GM21423 (cell line): ENCODE measurements around the gene FOXF2.
"Not testable (repeated sequence)": the region's sequence is repeated elsewhere in the genome, so short reads cannot be mapped to it uniquely, and the experiment has no call there.

Experiments used
- ATAC-seq: cut with Tn5 transposase; IDR thresholded peaks from one replicate; pipeline ENCODE4 v1.9.1; 2021; ENCODE audit warnings: mild to moderate bottlenecking, moderate library complexity; ENCODE audit not compliant: unreplicated experiment

The FOXF2 gene

DNA sequence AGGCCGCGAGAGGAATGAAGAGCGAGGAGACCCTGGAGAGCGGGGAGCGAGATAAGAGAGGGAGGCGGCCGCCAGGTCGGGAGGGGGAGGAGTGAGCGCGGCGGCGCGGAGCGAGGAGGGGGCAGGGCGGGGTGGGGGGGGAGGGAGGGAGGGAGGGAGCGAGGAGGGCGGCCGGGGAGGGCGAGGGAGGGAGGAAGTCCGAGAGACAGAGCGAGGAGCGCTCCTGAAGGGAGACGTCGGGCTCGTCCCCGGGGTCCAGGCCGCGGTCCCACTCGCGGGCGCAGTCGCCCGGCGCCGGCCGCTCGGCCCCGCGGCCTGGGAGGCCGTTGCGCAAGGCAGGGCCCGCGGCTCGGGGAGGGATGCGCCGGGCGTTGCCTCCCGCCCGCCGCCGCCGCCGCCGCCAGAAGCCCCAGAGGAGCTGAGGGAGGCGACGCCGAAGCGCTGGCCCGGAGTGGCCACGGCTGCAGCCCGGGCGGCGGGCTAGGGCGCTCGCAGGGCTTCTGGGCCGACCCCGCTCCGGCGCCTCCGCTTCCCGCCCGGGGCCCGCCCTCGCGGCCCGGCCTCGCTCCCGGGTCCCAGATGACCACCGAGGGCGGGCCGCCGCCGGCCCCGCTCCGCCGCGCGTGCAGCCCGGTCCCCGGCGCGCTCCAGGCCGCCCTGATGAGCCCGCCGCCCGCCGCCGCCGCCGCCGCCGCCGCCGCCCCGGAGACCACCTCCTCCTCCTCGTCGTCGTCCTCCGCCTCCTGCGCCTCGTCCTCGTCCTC is at the start of gene FOXF2:
Gene FOXF2, plus strand, starts transcription at position 208 of the 764 bp plus-strand sequence. Its CDS starts 372 bp downstream, at position 580.
- ATAC-seq: no peak

DNA sequence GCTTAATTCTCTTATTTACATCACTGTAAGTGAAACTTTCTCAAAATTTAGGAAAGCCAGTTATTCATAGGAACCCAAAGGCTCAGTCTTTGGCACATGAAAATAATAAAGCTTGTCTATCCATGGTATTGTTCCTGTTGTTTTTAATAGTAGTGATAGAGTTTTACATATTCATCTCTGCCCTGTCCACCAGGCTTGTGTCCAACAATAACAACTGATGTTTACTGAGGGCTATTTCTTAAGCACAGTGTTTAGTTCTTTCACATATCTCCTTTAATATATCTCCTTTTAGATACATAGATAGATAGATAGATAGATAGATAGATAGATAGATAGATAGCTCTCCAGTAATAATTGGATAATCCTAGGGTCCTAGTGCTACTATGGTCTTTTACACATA is 43.3 kb upstream of the FOXF2 start:
- ATAC-seq: no peak

DNA sequence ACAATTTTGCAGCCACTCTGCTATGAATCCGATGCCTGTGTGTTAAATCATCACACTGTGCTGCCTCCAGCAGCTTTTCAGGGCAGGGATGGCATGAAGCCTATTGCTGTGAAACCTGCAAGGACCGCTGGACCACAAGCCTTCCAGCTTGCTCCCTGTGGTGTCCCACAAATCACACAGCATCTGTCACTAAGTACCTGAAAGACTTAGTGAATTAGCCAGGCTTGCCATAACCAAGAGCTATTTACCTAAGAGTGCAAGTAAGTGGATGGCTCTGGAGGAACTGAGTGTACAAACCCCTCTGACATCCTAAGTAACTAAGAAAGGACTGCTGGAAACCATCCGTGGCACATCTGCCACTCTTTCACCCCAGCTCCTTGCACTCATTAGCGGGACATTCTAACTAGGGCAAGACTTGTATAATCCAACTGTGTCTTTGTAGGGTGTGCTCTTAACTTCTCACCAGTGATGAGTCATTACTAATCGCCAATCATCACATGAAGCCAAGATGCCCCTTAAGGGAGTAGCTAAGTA is 42.8 kb upstream of the FOXF2 start:
- no peak for ATAC-seq

DNA sequence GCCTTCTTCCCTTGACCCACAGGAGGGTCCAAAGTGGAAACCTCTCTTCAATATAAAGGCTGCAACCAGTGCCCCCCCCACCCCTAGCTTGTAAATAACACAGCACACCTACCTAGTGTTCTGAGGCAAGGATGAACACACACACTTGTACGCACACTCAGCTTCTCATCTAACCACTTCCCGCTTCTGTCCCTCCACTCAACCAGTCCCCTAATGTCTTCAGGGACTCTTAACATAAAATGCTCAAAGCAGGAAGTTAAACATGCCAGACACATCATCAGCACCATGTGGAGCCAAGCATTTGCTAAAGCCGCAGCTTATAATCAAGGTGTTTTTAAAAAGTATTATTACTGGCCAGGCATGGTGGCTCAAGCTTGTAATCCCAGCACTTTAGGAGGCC is 42.2 kb upstream of the FOXF2 start:
- ATAC-seq: no peak

DNA sequence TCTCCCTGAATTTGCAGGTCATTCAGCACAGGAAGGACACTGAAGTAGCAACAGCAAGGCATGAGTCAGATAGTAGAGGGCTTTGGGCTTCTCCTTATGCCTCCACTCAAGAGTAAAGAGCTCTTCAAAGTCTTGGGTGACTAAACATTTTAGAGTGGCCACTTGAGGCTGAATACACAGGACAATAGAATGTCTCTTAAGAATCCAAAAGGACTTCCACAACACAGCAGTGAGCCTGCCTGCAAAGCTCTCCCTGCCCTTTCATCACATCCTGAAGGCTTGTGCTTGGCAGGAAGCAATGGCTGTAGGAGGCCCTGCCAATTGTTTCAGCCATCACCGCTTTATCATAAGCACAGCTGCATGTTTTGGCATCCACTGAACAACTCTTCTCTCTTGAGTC is 40.7 kb upstream of the FOXF2 start:
- no peak for ATAC-seq

DNA sequence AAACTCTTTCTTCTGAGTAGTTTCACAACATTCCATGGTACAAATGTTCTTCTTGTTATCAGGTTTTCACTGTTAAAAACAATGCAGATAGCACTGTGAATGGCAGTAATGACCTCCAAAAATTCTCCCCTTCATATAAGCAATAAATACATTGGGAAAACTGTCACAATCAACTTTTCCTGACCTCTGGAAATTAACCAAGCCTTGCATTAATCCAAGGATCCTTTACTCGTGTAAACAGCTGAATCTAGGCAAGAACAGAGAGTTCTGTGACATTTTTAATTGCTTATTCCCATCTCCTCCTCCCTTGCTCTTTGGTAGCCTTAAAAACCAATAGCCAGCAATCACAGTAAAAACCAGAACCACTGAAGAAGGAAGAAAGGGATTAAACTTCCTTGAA is 39.7 kb upstream of the FOXF2 start:
- no peak for ATAC-seq

DNA sequence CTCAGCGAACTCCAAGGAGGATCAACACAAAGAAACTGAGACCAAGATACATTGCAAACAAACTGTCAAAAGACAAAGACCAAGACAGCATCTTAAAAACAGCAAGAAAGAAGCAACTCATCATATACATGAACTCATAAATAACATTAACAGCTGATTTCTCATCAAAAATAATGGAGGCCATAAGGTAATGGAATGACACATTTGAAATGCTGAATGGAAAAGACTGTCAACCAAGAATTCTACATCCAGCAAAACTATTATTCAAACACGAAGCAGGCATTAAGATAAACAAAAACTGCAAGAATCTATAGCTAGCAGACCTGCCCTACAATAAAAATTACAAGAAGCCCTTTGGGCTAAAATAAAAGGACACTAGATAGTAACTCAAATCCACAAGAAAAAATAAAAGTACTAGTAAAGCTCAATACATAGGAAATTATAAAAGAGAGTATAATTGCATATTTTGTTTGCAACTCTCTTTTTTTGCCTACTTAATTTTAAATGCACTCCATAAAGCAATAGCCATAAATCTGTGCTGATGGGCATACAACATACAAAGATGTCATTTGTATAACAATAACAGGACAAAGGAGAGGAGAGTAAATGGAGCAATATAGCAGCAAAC is 37.9 kb upstream of the FOXF2 start:
- ATAC-seq: no peak

DNA sequence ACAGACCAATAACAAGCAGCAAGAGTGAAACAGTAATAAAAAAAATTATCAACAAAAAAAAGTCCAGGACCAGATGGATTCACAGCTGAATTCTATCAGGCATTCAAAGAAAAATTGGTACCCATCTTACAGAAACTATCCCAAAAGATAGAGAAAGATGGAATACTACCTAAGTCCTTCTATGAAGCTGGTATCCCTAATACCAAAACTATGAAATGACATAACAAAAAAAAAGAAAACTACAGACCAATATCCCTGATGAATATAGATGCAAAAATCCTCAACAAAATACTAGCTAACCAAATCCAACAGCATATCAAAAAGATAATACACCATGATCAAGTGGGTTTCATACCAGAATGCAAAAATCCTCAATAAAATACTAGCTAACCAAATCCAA is 34.3 kb upstream of the FOXF2 start:
- not testable (repeated sequence) for ATAC-seq

DNA sequence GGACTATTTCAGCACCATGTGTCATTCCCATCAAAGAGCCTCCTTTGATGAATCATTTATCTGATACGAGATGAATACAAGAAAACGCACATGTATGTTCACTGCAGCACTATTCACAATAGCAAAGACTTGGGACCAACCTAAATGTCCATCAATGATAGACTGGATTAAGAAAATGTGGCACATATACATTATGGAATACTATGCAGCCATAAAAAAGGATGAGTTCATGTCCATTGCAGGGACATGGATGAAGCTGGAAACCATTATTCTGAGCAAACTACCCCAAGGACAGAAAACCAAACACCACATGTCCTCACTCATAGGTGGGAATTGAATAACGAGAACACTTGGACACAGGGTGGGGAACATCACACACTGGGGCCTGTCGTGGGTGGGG is 27.7 kb upstream of the FOXF2 start:
- not testable (repeated sequence) for ATAC-seq

DNA sequence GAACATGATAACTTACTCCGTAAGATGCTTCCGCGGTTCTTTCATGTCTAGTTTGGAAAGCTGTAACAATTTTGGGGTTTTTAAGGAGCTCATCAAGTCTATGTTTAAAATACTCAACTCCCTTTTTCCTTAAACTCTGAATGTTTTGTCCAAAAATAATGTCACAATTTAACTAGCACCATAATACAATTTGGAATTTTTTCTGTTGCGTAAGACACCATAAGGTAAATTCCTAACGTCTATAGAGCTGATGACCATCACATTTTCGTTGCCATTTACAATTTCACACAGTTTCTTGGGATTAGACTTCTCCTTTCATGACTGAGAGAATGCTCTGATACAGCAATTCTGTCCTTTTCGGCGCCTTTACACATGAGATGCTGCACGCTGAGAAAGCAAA is 26.7 kb upstream of the FOXF2 start:
- ATAC-seq: no peak

DNA sequence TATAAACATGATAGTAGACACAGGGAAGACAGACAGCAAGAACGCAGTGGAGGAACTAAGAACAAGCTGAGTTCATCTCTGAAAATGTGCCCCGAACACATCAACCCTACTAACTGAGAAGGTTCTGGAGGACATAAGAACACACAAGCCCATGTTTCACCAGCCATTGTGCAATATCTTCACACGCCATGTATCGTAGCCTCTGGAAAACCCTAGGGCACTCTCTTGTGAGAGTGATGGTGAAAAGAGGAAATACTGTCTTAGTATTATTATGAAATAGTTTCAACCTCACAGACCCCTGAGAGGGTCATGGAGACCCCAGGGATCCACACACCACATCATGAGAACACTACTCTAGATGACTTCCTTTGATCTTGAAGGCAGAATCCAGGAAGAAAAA is 26.1 kb upstream of the FOXF2 start:
- no peak for ATAC-seq

DNA sequence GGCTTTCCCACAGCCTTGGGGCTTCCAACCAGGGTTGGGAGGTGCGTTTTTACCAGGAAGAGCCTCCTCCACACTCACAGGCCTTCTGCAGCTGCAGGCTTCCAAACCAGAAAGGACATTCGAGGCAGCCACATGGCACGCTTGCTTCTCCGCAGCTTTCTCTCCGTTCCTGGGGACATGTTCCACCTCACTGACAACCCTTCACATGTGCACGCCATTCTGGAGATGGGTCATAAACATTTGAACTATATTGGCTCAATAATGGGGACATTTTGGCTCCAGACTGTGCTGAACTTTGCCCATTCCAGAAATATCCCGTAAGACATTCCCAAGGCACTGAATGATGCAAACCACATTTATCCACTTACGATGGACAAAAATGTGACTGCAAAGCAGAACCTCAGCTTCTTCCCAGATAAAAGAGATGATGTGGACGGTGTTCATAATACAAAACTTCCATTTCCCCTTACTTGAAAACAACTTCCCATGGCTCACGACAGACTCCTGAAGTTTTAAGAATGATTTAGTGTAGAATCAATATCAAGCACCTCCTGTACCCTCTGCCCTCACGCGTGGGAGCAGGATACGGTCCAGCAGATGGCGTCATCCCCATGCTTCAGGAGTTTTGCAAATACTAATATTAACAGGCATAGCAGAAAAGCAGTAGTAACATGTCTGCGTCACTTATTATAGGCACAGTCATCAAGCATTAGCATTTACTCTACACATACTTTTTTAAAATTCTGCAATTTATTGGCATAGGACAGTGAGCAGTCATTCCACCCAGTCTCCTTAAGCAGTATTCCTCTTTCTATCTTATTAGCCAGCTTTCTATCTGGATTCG is 25.4 kb upstream of the FOXF2 start:
- ATAC-seq: no peak

DNA sequence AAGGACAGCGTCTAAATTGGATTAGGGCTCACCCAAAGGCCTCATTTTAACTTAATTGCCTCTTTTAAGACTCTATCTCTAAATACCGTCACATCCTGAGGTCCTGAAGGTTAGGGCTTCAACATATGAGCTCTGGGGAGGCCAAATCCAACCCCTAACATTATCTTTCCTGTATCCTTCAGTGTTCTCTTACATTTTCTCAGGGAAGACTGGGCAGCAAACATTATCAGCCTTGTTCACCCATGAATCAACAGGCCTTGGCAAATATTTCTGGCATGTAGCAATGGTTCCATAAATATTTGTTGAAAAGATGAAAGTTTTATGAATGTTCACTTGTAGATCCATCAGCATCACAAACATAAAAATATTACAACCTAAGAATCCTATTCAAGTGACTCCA is 24.6 kb upstream of the FOXF2 start:
- ATAC-seq: no peak

DNA sequence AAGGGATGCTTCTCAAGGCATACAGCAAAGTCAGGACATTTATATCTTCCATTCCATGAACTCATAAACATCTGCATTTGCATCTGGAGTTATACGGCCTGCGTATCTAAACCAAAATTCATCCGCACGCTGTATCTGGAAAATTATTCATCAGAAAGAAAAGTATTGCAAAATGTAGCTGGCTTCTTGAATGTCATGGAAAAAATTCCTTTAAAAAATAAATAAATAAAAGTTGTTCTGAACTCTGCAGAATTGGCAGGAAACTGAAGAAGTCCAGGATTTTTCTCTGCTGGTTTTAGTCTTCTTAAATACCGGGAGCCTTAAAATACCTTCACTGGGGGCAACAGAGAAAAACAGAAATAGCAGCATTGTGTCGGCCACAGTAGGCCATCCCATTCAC is 23.7 kb upstream of the FOXF2 start:
- ATAC-seq: no peak

DNA sequence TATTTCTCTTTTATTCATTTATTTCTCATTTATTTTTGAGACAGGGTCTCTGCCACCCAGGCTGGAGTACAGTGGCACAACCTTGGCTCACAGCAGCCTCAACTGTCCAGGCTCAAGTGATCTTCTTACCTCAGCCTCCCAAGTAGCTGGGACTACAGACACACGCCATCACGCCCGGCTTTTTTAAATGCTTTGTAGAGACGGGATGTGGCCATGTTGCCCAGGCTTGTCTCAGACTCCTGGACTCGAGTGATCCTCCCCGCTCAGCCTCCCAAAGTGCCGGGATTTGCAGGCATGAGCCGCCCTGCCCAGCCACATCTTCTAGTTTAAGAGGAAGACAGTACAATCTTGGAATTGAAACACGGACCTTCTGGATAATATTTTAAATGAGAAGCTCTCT is 21.6 kb upstream of the FOXF2 start:
- ATAC-seq: no peak

DNA sequence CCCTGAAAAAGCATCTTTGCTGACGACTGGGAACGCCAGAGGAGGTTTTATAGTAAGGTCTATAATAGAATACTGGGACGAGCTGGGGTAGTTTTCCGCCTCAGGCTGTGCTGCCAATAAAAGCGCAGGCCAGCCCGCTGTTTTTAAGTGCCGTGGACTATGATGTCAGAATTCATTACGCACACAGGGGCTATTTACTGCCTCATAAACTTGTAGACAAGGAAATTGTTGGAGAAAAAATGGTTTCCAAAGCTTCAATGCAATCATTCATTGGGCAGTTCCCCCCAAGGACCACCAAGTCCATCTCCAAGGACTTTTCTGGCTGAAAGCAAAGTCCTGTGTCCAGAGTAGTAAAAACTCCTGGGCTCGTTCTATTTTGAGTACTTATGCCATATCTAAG is 20.4 kb upstream of the FOXF2 start:
- ATAC-seq: no peak

DNA sequence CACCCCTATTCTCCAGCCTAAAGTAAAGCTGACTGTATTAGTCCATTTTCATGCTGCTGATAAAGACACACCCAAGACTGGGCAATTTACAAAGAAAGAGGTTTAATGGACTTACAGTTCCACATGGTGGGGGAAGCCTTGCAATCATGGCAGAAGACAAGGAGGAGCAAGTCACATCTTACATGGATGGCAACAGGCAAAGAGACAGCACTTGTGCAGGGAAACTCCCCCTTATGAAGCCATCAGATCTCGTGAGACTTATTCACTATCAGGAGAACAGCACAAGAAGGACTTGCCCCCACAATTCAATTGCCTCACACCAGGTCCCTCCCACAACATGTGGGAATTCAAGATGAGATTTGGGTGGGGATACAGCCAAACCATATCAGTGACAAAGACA is 19.7 kb upstream of the FOXF2 start:
- not testable (repeated sequence) for ATAC-seq

DNA sequence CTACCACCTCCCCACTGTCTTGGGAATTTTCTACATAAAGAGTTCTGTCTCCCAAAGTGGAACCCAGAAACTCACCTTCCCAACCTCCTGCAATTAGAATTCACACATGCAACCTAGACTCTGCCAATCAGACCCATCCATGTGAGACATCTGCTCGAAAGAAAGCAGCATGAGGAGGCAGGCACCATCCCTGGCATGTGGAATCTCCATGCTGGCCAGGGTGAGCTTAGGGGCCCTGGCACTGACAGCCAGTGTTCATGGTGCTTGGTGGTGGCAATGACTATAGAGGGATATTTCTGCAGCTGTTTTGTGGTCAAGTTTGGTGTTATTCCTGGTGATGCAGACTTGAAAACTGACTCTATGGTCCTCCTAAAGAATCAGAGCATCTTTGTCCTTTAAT is 17.4 kb upstream of the FOXF2 start:
- no peak for ATAC-seq

DNA sequence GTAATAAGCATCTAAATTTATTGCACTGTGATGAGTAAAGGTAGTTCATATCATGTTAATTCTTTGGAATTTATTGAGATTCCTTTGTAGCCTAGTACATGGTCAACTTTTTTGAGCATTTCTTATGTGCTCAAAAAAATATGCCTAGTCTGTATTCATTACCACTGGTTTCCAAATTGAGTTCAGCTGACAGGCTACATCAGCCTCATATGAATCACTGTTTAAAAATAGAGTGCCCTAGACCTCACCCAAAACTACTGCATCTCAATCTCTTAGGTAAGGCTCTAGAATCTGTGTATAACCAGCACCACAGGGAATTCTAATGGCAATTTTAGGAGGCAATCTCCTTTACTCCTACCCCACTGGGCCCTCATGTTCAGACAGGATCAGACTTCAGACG is 16.7 kb upstream of the FOXF2 start:
- ATAC-seq: no peak

DNA sequence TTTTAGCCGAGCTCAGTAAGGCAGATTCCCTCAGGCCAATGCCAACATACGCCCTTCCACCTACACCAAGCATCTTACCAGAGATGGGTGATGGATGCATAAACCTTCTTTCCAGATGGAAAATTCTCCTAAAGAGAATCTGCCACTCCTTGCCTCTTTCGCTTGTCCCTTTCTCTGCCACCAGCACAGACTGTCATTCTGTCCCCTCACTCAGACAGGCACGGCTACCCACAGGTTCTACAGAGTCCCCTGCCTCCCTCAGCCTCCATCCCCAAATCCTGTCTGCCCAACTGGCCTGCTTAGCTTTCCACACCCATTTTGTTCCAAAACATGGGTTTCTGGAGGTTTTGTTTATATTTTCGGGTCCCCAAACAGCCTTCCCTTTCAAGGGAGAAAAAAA is 12.7 kb upstream of the FOXF2 start:
- no peak for ATAC-seq

DNA sequence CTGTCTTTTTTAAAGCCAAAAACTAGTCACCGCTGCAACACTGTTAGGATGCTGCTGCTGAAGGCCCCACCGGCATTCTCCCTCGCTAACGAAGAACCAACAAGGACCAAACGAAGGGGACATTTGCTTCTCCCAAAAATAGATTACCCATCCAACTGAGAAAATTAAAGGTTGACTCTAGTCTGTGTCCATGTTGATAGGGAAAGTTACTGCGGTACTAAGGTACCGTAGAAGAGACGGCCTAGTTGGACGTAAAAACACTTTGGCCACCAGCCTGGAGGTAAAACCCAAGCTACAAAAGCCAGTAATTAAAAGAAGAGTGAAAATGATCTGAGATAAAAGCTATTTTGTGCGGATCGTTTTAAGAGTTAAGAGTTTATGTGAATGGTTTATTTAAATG is 11.8 kb upstream of the FOXF2 start:
- ATAC-seq: no peak
